Fibroblast of skin of abdomen (primary cell): ENCODE results near the gene AGAP2.
A peak's percentile ranks its signal among the peaks of the same experiment; 100 is the strongest.

Experiments
- DNase-seq: peaks from one replicate; pipeline ENCODE4 v3.0.0-alpha.2; 2013

Gene AGAP2

GRCh38 chr12:57735952-57736740 is 2.4 kb downstream of the AGAP2 start:
- DNase-seq: no peak

GRCh38 chr12:57735198-57735855 is 3.2 kb downstream of the AGAP2 start:
- no peak for DNase-seq

- no peak for DNase-seq
These were observed 4.0 kb downstream of the AGAP2 start for GRCh38 chr12:57734591-57734990.

- DNase-seq: no peak
These were observed 4.6 kb downstream of the AGAP2 start for GRCh38 chr12:57733928-57734327.

- DNase-seq: no peak
These were observed 5.6 kb downstream of the AGAP2 start for GRCh38 chr12:57732726-57733593.

GRCh38 chr12:57732270-57732669 is 6.3 kb downstream of the AGAP2 start:
- no peak for DNase-seq

- no peak for DNase-seq
These were observed 7.0 kb downstream of the AGAP2 start for GRCh38 chr12:57731411-57732080.

GRCh38 chr12:57730336-57731067 is 8.0 kb downstream of the AGAP2 start:
- no peak for DNase-seq

GRCh38 chr12:57729321-57729844 is 9.2 kb downstream of the AGAP2 start:
- no peak for DNase-seq

- DNase-seq: no peak
These were observed 10.7 kb downstream of the AGAP2 start for GRCh38 chr12:57727758-57728395.

- DNase-seq: no peak
These were observed 11.4 kb downstream of the AGAP2 start for GRCh38 chr12:57726884-57727757.

GRCh38 chr12:57726151-57726883 is 12.2 kb downstream of the AGAP2 start:
- peak; percentile 87 for DNase-seq

- no peak for DNase-seq
These were observed 12.7 kb downstream of the AGAP2 start for GRCh38 chr12:57725851-57726150.

- no peak for DNase-seq
These were observed 13.4 kb downstream of the AGAP2 start for GRCh38 chr12:57724936-57725740.

- no peak for DNase-seq
These were observed 14.3 kb downstream of the AGAP2 start for GRCh38 chr12:57724003-57724935.

- no peak for DNase-seq
These were observed 14.9 kb downstream of the AGAP2 start for GRCh38 chr12:57723630-57723962.
